Psoas muscle (tissue), 8 donors: ENCODE data around the gene SLC66A2. TPM values are rescaled to one million over a fixed set of nuclear protein-coding genes. Genes with fewer than 3 reads are reported as not detected.

Source experiments
- ATAC-seq, 4 donors: fragments of 200-7000 bp; cut with Tn5 transposase; one replicate each; pipeline ENCODE4 v1.9.1; 2020; ENCODE audit warnings: moderate library complexity in 3 of 4, mild to moderate bottlenecking in 2 of 4
- DNase-seq, 2 donors: peaks; one replicate each; pipeline ENCODE4 v3.0.0-alpha.2; 2020
- H3K27ac ChIP-seq: fragments of 200-600 bp; one replicate; pipeline ENCODE4 v1.8.0; 2022
- H3K27me3 ChIP-seq, 3 donors: fragments of 200-600 bp in 1 of 3; one replicate each; pipeline versions ENCODE4 v1.6.1 to v1.8.0; 2013 to 2022; ENCODE audit warnings: low read length in 2 of 3, mild to moderate bottlenecking in 2 of 3, moderate library complexity in 1 of 3; ENCODE audit not compliant: insufficient read depth in 3 of 3
- H3K36me3 ChIP-seq, 2 donors: fragments of 200-600 bp in 1 of 2; one replicate each; pipeline versions ENCODE4 v1.6.1 to v1.8.0; 2013 to 2022; ENCODE audit warnings: low read depth in 1 of 2, mild to moderate bottlenecking in 1 of 2, moderate library complexity in 1 of 2; ENCODE audit not compliant: insufficient read depth in 1 of 2
- H3K4me1 ChIP-seq: fragments of 200-600 bp; one replicate; pipeline ENCODE4 v1.8.0; 2022
- H3K4me3 ChIP-seq: fragments of 200-600 bp; one replicate; pipeline ENCODE4 v1.8.0; 2022; ENCODE audit warnings: mild to moderate bottlenecking
- H3K9me3 ChIP-seq: fragments of 200-600 bp; one replicate; pipeline ENCODE4 v1.8.0; 2022
- CTCF ChIP-seq: fragments of 200-600 bp; IDR thresholded peaks from one replicate; pipeline ENCODE4 v1.8.0; 2022; ENCODE audit warnings: antibody characterized with exemption
- WGBS, 3 donors: extraction: QIAGEN DNeasy Blood & Tissue Kit; methylation state at CpG; one replicate each; pipeline versions ENCODE4 v1.1.6 to v1.1.7; 2013; 5-methylcytosine and 5-hydroxymethylcytosine counted together
- intact Hi-C, 2 donors: fragments of 100-400 bp; cut with DNase I; formaldehyde crosslinking; loops; one replicate each; pipeline versions ENCODE4 v1.11.0 to v1.14.2; 2022
- polyA plus RNA-seq, 3 donors: library from polyadenylated mRNA; stranded (reverse); fragments of 200-250 nt; gene quantifications; one replicate each; pipeline ENCODE4 v1.2.3, GENCODE V29; 2013
- total RNA-seq, 4 donors: library from RNA; stranded (reverse); fragmentation: NEBNext Ultra II Directional in 2 of 4; extraction: Animal tissue kit (Norgen Biotek cat#: 25700) in 2 of 4; gene quantifications; one replicate each; pipeline versions ENCODE4 v1.2.1 to v1.2.4, GENCODE V29; 2021 to 2023
- donor health status: healthy with polysubstance abuse.
- donor health status: DM: no; HTN: no; CAD: no; lungs with moderate emphysema.
- donor health status: Bipolar disorder and iron deficiency.
- donor health status: healthy.
- donor health status: DM: yes; HTN: yes; CAD: no.
- donor health status: DM: no; HTN: no; CAD: no.
- donor health status: DM: no; HTN: no; CAD: no.
- donor health status: DM: yes; HTN: yes; CAD: no.

The SLC66A2 gene
- total and polyA plus RNA-seq, 7 donors: 36.4 to 160 (median 67.7) TPM

- intact Hi-C loops: no loop called here
- DNase-seq (no peak), ATAC-seq (no peak)
- 83 to 87% (median 86%) methylated on average over 33 of the region's 33 CpGs for WGBS, 3 donors
- Histone ChIP-seq H3K4me1 (no peaks in the 10 kb centered on the region), H3K36me3 (no peaks in the 10 kb centered on the region), H3K27me3 (peaks cover 0 to 33% (median 5%) of the 10 kb centered on the region in 3 donors), H3K4me3 (no peak overlapping the region), H3K9me3 (no peaks in the 10 kb centered on the region), H3K27ac (no peak overlapping the region)
- no peak for TF ChIP-seq CTCF
These were observed 98.7 kb downstream of the SLC66A2 start for GRCh38 chr18:79852561-79853302.

Other genes starting within 250 kb of the SLC66A2 start
- under 1 TPM in 3 of 4 donors, not detected in 1; 0.20 to 0.54 (median 0.27) TPM for gene KCNG2, start 153.7 kb downstream of the SLC66A2 start, total RNA-seq
- under 1 TPM in 2 of 3 donors, not detected in 1; 0.04 to 0.29 TPM for gene KCNG2, start 153.7 kb downstream of the SLC66A2 start, polyA plus RNA-seq
- gene HSBP1L1, start 13.0 kb upstream of the SLC66A2 start, total RNA-seq: 1 to 10 TPM; 2.5 to 9.3 (median 8.4) TPM
- 10 to 100 TPM in 2 of 3 donors, 1 to 10 TPM in 1; 5.0 to 11.9 (median 10.2) TPM for gene HSBP1L1, start 13.0 kb upstream of the SLC66A2 start, polyA plus RNA-seq
- gene TXNL4A, start 36.9 kb upstream of the SLC66A2 start, total RNA-seq: 100 to 1,000 TPM in 3 of 4 donors, 10 to 100 TPM in 1; 81.5 to 147 (median 108) TPM
- 100 to 1,000 TPM; 111 to 217 (median 150) TPM for gene TXNL4A, start 36.9 kb upstream of the SLC66A2 start, polyA plus RNA-seq
- gene RBFA, start 82.8 kb upstream of the SLC66A2 start, total RNA-seq: 10 to 100 TPM; 17.9 to 29.0 (median 19.0) TPM
- 10 to 100 TPM; 19.1 to 25.0 (median 20.0) TPM for gene RBFA, start 82.8 kb upstream of the SLC66A2 start, polyA plus RNA-seq
- 1 to 10 TPM; 3.1 to 4.6 (median 3.8) TPM for gene ADNP2, start 157.6 kb upstream of the SLC66A2 start, total RNA-seq
- 1 to 10 TPM; 1.5 to 3.4 (median 3.4) TPM for gene ADNP2, start 157.6 kb upstream of the SLC66A2 start, polyA plus RNA-seq